Heart left ventricle (tissue), 13 donors: Measurements from ENCODE around the gene CRY1.

Experiments used
- POLR2A ChIP-seq, 2 donors: fragments of 450-650 bp; IDR thresholded peaks; one replicate each; pipeline ENCODE4 v1.6.1; 2017; ENCODE audit warnings: antibody characterized with exemption in 2 of 2, mild to moderate bottlenecking in 2 of 2, moderate library complexity in 2 of 2
- TF ChIP-seq, protein P1 (sequence below), 12 donors: fragments of 200-600 bp; sonication (generic) in 4 of 12; IDR thresholded peaks; one replicate each; pipeline versions ENCODE4 v1.5.0 to v1.8.0; 2018 to 2022; ENCODE audit warnings: antibody characterized with exemption in 12 of 12, mild to moderate bottlenecking in 5 of 12
- donor health status: ischemic (EF 13 %, LVEDD 7.1; RV severe dilation, severe dysfunction).
- donor health status: DM: no; HTN: yes; CAD: no.
- donor health status: DM: no; HTN: no; CAD: no.
- donor health status: ischemic (EF 25% LVEDD 6.9; RV normal size, moderate dysfunction).
- donor health status: ischemic (EF 25% LVEDD 5.7; RV mildly dilated, moderate dysfunction).
- donor health status: ischemic (EF 35%, LVEDD 5.7; RV mildly dilated, moderate dysfunction).
- donor health status: nonischemic (EF 11% LVEDD 7.7; RV severe dilation, severe dysfunction).
- donor health status: DM: yes; HTN: yes; CAD: no.
- donor health status: PGD.
- donor health status: ischemic (EF 29% LVEDD 5.4; RV normal size, mild dysfunction).
- donor health status: nonischemic (EF 23%, LVEDD 6.1; RV moderate dilation, normal function).

DNA sequence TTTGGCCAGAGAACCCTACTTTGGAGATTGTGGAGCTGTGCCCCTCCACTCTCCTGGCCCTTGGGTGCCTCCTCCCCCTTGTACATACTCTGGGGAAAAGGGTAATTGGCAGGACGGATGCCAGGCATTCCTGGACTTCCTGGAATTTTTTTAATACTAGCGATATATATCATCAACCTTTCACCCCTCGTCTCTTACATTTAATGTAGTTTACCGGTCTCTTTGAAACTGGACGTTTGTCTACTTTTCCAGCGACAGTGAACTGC lies 767 bp upstream of the CRY1 start:
- TF ChIP-seq, protein P1, sequence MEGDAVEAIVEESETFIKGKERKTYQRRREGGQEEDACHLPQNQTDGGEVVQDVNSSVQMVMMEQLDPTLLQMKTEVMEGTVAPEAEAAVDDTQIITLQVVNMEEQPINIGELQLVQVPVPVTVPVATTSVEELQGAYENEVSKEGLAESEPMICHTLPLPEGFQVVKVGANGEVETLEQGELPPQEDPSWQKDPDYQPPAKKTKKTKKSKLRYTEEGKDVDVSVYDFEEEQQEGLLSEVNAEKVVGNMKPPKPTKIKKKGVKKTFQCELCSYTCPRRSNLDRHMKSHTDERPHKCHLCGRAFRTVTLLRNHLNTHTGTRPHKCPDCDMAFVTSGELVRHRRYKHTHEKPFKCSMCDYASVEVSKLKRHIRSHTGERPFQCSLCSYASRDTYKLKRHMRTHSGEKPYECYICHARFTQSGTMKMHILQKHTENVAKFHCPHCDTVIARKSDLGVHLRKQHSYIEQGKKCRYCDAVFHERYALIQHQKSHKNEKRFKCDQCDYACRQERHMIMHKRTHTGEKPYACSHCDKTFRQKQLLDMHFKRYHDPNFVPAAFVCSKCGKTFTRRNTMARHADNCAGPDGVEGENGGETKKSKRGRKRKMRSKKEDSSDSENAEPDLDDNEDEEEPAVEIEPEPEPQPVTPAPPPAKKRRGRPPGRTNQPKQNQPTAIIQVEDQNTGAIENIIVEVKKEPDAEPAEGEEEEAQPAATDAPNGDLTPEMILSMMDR (IDR thresholded peaks at IDR 0.05): no peak
- TF ChIP-seq POLR2A (IDR thresholded peaks at IDR 0.05): no peak
